ENCODE results near the gene DDIT4.

DDIT4 gene

GRCh38 chr10:72250666-72251065 is 23.1 kb upstream of the DDIT4 start:
- WGBS, 2 experiments (ENCODE audit: insufficient coverage in 2 of 2) = 92 to 100% methylated on average over 1 of the region's 1 CpG

GRCh38 chr10:72251635-72252034 is 22.1 kb upstream of the DDIT4 start:
- Histone ChIP-seq H3K4me3 (ENCODE audit: extremely low read depth, insufficient read depth, low read length, poor library complexity, severe bottlenecking) (no peak overlapping the region), H3K27ac (ENCODE audit: low read depth, low read length, severe bottlenecking) (no peak overlapping the region), H3K4me1 (ENCODE audit: control insufficient read depth, insufficient read depth, low read length, poor library complexity, severe bottlenecking) (peaks cover 19% of the 10 kb centered on the region), H3K9me3 (ENCODE audit: control insufficient read depth, low read length) (no peaks in the 10 kb centered on the region), H3K36me3 (ENCODE audit: control insufficient read depth, insufficient read depth, low read length) (no peaks in the 10 kb centered on the region)
- WGBS, 2 experiments (ENCODE audit: insufficient coverage in 2 of 2) = 92 to 93% methylated on average over 3 of the region's 6 CpGs

More at GRCh38 chr10:72250666-72251065, 23.1 kb upstream of the DDIT4 start:
- Histone ChIP-seq H3K36me3 (ENCODE audit: control insufficient read depth, insufficient read depth, low read length) (no peaks in the 10 kb centered on the region), H3K4me3 (ENCODE audit: extremely low read depth, insufficient read depth, low read length, poor library complexity, severe bottlenecking) (no peak overlapping the region), H3K27ac (ENCODE audit: low read depth, low read length, severe bottlenecking) (no peak overlapping the region), H3K9me3 (ENCODE audit: control insufficient read depth, low read length) (no peaks in the 10 kb centered on the region), H3K4me1 (ENCODE audit: control insufficient read depth, insufficient read depth, low read length, poor library complexity, severe bottlenecking) (peaks cover 19% of the 10 kb centered on the region)

- 88 to 100% methylated on average over 1 to 3 of the region's 3 CpGs for WGBS, 2 experiments (ENCODE audit: insufficient coverage in 2 of 2)
- no peaks in the 10 kb centered on the region for H3K9me3 ChIP-seq (ENCODE audit: control insufficient read depth, low read length)
- H3K4me1 ChIP-seq (ENCODE audit: control insufficient read depth, insufficient read depth, low read length, poor library complexity, severe bottlenecking) = peaks cover 15% of the 10 kb centered on the region
- H3K27ac ChIP-seq (ENCODE audit: low read depth, low read length, severe bottlenecking) = no peak overlapping the region
- no peak overlapping the region for H3K4me3 ChIP-seq (ENCODE audit: extremely low read depth, insufficient read depth, low read length, poor library complexity, severe bottlenecking)
- H3K36me3 ChIP-seq (ENCODE audit: control insufficient read depth, insufficient read depth, low read length) = no peaks in the 10 kb centered on the region
Measured at GRCh38 chr10:72252972-72253371, 20.8 kb upstream of the DDIT4 start.

- no peak overlapping the region for H3K27ac ChIP-seq (ENCODE audit: low read depth, low read length, severe bottlenecking)
- H3K4me3 ChIP-seq (ENCODE audit: extremely low read depth, insufficient read depth, low read length, poor library complexity, severe bottlenecking) = no peak overlapping the region
- WGBS, 2 experiments (ENCODE audit: insufficient coverage in 2 of 2) = 97 to 100% methylated on average over 2 to 4 of the region's 7 CpGs
- no peaks in the 10 kb centered on the region for H3K36me3 ChIP-seq (ENCODE audit: control insufficient read depth, insufficient read depth, low read length)
- peaks cover 9% of the 10 kb centered on the region for H3K4me1 ChIP-seq (ENCODE audit: control insufficient read depth, insufficient read depth, low read length, poor library complexity, severe bottlenecking)
- H3K9me3 ChIP-seq (ENCODE audit: control insufficient read depth, low read length) = no peaks in the 10 kb centered on the region
Measured at GRCh38 chr10:72253578-72253977, 20.1 kb upstream of the DDIT4 start.

- Histone ChIP-seq H3K9me3 (ENCODE audit: control insufficient read depth, low read length) (no peaks in the 10 kb centered on the region), H3K36me3 (ENCODE audit: control insufficient read depth, insufficient read depth, low read length) (no peaks in the 10 kb centered on the region), H3K4me3 (ENCODE audit: extremely low read depth, insufficient read depth, low read length, poor library complexity, severe bottlenecking) (no peak overlapping the region), H3K27ac (ENCODE audit: low read depth, low read length, severe bottlenecking) (peak overlapping the region; percentile 75), H3K4me1 (ENCODE audit: control insufficient read depth, insufficient read depth, low read length, poor library complexity, severe bottlenecking) (peaks cover 12% of the 10 kb centered on the region)
- WGBS, 2 experiments (ENCODE audit: insufficient coverage in 2 of 2) = 13 to 16% methylated on average over 10 to 13 of the region's 15 CpGs
Measured at GRCh38 chr10:72254813-72255568, 18.7 kb upstream of the DDIT4 start.

- H3K9me3 ChIP-seq (ENCODE audit: control insufficient read depth, low read length) = no peaks in the 10 kb centered on the region
- H3K4me3 ChIP-seq (ENCODE audit: extremely low read depth, insufficient read depth, low read length, poor library complexity, severe bottlenecking) = no peak overlapping the region
- no peaks in the 10 kb centered on the region for H3K36me3 ChIP-seq (ENCODE audit: control insufficient read depth, insufficient read depth, low read length)
- whole genome bisulfite sequencing, 2 experiments (ENCODE audit: insufficient coverage in 2 of 2) = 83 to 95% methylated on average over 3 to 6 of the region's 6 CpGs
- peaks cover 17% of the 10 kb centered on the region for H3K4me1 ChIP-seq (ENCODE audit: control insufficient read depth, insufficient read depth, low read length, poor library complexity, severe bottlenecking)
- no peak overlapping the region for H3K27ac ChIP-seq (ENCODE audit: low read depth, low read length, severe bottlenecking)
Measured at GRCh38 chr10:72255977-72256729, 17.6 kb upstream of the DDIT4 start.

- H3K4me3 ChIP-seq (ENCODE audit: extremely low read depth, insufficient read depth, low read length, poor library complexity, severe bottlenecking) = no peak overlapping the region
- no peak overlapping the region for H3K27ac ChIP-seq (ENCODE audit: low read depth, low read length, severe bottlenecking)
- peaks cover 26% of the 10 kb centered on the region for H3K4me1 ChIP-seq (ENCODE audit: control insufficient read depth, insufficient read depth, low read length, poor library complexity, severe bottlenecking)
- no peaks in the 10 kb centered on the region for H3K36me3 ChIP-seq (ENCODE audit: control insufficient read depth, insufficient read depth, low read length)
- WGBS, 2 experiments (ENCODE audit: insufficient coverage in 2 of 2) = 67 to 87% methylated on average over 3 to 7 of the region's 8 CpGs
- no peaks in the 10 kb centered on the region for H3K9me3 ChIP-seq (ENCODE audit: control insufficient read depth, low read length)
Measured at GRCh38 chr10:72257051-72257892, 16.5 kb upstream of the DDIT4 start.

GRCh38 chr10:72258617-72259016 is 15.1 kb upstream of the DDIT4 start:
- Histone ChIP-seq H3K27ac (ENCODE audit: low read depth, low read length, severe bottlenecking) (no peak overlapping the region), H3K9me3 (ENCODE audit: control insufficient read depth, low read length) (no peaks in the 10 kb centered on the region), H3K36me3 (ENCODE audit: control insufficient read depth, insufficient read depth, low read length) (no peaks in the 10 kb centered on the region), H3K4me1 (ENCODE audit: control insufficient read depth, insufficient read depth, low read length, poor library complexity, severe bottlenecking) (peaks cover 28% of the 10 kb centered on the region), H3K4me3 (ENCODE audit: extremely low read depth, insufficient read depth, low read length, poor library complexity, severe bottlenecking) (no peak overlapping the region)
- 98 to 100% methylated on average over 4 of the region's 4 CpGs for WGBS, 2 experiments (ENCODE audit: insufficient coverage in 2 of 2)

- Histone ChIP-seq H3K4me1 (ENCODE audit: control insufficient read depth, insufficient read depth, low read length, poor library complexity, severe bottlenecking) (peaks cover 28% of the 10 kb centered on the region), H3K9me3 (ENCODE audit: control insufficient read depth, low read length) (no peaks in the 10 kb centered on the region), H3K36me3 (ENCODE audit: control insufficient read depth, insufficient read depth, low read length) (no peaks in the 10 kb centered on the region), H3K4me3 (ENCODE audit: extremely low read depth, insufficient read depth, low read length, poor library complexity, severe bottlenecking) (no peak overlapping the region), H3K27ac (ENCODE audit: low read depth, low read length, severe bottlenecking) (peak overlapping the region; percentile 98)
- 61 to 80% methylated on average over 1 to 4 of the region's 5 CpGs for WGBS, 2 experiments (ENCODE audit: insufficient coverage in 2 of 2)
Measured at GRCh38 chr10:72259491-72260238, 14.1 kb upstream of the DDIT4 start.
